WERI-Rb-1 (cell line): Measurements from ENCODE around the gene WWOX.

Source experiments
- DNase-seq: peaks from one replicate; pipeline ENCODE4 v3.0.0-alpha.2; 2020
- H3K27ac ChIP-seq: fragments of 250-450 bp; sonication (Bioruptor Pico); 2 replicates; pipeline ENCODE4 v1.5.1; 2020; ENCODE audit warnings: mild to moderate bottlenecking, moderate library complexity
- H3K27me3 ChIP-seq: fragments of 250-450 bp; sonication (Bioruptor Pico); 2 replicates; pipeline ENCODE4 v1.5.1; 2021; ENCODE audit warnings: mild to moderate bottlenecking, low read depth, moderate library complexity; ENCODE audit not compliant: insufficient read depth, severe bottlenecking
- H3K36me3 ChIP-seq: fragments of 250-450 bp; sonication (Bioruptor Pico); 2 replicates; pipeline ENCODE4 v1.5.1; 2020; ENCODE audit warnings: mild to moderate bottlenecking, moderate library complexity
- H3K4me3 ChIP-seq: 2 replicates; pipeline ENCODE4 v1.5.1; 2011; ENCODE audit warnings: low read depth, mild to moderate bottlenecking, control low read depth, low read length
- H3K9me3 ChIP-seq: fragments of 250-450 bp; sonication (Bioruptor Pico); 2 replicates; pipeline ENCODE4 v1.5.1; 2021; ENCODE audit warnings: mild to moderate bottlenecking, moderate library complexity; ENCODE audit not compliant: severe bottlenecking
- TF ChIP-seq, protein P1 (sequence below): IDR thresholded peaks from 2 replicates; pipeline ENCODE4 v1.5.1; 2011; ENCODE audit warnings: low read depth, mild to moderate bottlenecking, control low read depth, inconsistent platforms, low read length

Gene WWOX

GRCh38 chr16:78228704-78229103, 129.2 kb downstream of the WWOX start:
- Histone ChIP-seq H3K27me3 (no peaks in the 10 kb centered on the region), H3K9me3 (no peaks in the 10 kb centered on the region), H3K27ac (no peak overlapping the region), H3K36me3 (no peaks in the 10 kb centered on the region), H3K4me3 (no peak overlapping the region)
- TF ChIP-seq, protein P1, sequence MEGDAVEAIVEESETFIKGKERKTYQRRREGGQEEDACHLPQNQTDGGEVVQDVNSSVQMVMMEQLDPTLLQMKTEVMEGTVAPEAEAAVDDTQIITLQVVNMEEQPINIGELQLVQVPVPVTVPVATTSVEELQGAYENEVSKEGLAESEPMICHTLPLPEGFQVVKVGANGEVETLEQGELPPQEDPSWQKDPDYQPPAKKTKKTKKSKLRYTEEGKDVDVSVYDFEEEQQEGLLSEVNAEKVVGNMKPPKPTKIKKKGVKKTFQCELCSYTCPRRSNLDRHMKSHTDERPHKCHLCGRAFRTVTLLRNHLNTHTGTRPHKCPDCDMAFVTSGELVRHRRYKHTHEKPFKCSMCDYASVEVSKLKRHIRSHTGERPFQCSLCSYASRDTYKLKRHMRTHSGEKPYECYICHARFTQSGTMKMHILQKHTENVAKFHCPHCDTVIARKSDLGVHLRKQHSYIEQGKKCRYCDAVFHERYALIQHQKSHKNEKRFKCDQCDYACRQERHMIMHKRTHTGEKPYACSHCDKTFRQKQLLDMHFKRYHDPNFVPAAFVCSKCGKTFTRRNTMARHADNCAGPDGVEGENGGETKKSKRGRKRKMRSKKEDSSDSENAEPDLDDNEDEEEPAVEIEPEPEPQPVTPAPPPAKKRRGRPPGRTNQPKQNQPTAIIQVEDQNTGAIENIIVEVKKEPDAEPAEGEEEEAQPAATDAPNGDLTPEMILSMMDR = no peak
- DNase-seq = no peak

DNA sequence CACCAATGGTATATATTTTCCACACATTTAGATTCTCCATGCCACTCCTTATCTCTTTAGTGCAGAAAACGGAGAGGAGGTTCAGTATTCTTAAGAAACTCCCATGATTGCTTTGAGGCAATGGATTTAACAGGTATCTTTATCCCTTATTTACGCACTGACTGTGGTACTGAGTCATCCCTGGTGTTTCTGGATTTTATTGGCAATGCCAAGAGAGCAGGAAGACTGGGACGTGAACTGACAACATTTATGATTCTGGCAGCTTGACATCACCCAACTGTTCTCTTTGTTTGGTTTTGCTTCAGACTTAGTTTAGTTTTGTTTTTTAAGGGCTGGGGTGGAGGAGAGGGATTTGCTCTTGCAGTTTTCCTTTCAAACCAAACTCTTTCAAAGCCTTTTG, 131.4 kb downstream of the WWOX start:
- H3K4me3 ChIP-seq = no peak overlapping the region
- TF ChIP-seq, protein P1 = no peak
- no peaks in the 10 kb centered on the region for H3K36me3 ChIP-seq
- no peaks in the 10 kb centered on the region for H3K27me3 ChIP-seq
- DNase-seq = no peak
- no peaks in the 10 kb centered on the region for H3K9me3 ChIP-seq
- H3K27ac ChIP-seq = no peak overlapping the region

DNA sequence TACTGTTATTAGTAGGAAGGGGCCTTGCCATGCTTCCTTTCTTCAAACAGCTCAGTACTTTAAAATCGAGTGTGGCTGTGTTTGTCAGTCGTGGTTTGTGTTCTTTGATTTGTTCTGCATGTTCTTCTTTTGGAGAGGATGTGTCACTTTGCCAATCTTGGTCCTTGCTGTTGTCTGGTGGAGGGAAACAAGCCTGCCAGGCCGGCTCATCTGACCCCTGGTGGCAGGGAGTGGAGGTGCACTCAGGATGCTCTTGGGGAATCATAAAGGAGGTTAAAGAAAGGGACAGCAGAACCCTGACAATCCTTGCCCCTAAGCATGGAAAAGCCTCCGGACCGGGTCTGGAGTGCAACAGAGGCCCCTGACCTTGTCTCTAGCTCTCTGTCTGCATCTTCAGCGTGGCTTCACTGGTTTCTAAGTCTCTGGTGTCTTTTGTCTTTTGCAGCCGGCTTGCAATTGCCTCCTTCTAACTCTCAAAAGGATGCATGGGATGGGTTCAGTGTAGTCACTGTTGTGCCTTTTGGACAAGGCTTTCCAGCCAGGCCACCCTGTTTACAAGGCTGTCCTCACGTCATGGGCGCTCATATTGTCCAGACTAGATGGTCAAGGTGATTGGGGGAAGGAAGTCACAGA, 135.8 kb downstream of the WWOX start:
- DNase-seq = peak; percentile 72
- no peak overlapping the region for H3K4me3 ChIP-seq
- H3K9me3 ChIP-seq = no peaks in the 10 kb centered on the region
- H3K36me3 ChIP-seq = no peaks in the 10 kb centered on the region
- H3K27me3 ChIP-seq = no peaks in the 10 kb centered on the region
- TF ChIP-seq, protein P1 = peak; percentile 86
- no peak overlapping the region for H3K27ac ChIP-seq

DNA sequence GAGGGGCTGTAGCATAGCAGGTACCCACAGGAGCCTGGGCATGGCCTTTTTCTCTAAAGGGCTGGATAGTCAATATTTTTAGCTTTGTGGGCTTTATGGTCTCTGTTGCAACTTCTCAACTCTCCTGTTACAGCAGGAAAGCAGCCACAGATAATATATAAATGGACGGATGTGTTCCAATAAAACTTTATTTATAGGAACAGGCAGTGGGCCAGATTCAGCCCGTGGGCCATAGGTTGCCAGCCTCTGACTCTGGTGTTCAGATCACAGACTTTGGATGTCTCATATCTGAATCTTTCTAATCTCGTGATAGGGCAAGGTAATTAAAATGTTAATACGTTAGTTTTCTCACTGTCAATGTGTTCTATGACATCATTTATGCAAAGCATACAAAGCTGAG, 136.4 kb downstream of the WWOX start:
- DNase-seq = no peak
- TF ChIP-seq, protein P1 = no peak
- no peak overlapping the region for H3K4me3 ChIP-seq
- H3K27ac ChIP-seq = no peak overlapping the region
- no peaks in the 10 kb centered on the region for H3K9me3 ChIP-seq
- no peaks in the 10 kb centered on the region for H3K27me3 ChIP-seq
- H3K36me3 ChIP-seq = no peaks in the 10 kb centered on the region

DNA sequence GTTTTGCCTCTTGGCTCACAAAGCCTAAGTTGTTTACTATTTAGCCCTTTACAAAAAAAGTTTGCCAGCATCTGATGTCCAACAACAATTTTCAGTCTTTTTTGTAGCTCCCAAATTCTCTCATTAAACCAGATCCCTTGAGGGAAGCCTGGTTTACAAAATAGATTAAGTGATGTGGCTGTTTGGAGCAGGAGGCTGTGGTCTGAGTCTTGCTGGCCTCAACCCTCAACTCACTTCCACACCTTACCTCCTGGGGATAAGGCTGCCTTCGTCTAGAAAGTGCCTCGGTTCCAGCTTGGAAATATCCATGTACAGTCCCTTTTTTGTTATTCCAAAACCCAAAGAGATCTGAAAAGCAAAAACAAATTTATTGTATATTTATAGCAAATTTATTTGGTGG, 138.4 kb downstream of the WWOX start:
- TF ChIP-seq, protein P1 = no peak
- no peaks in the 10 kb centered on the region for H3K9me3 ChIP-seq
- DNase-seq = no peak

DNA sequence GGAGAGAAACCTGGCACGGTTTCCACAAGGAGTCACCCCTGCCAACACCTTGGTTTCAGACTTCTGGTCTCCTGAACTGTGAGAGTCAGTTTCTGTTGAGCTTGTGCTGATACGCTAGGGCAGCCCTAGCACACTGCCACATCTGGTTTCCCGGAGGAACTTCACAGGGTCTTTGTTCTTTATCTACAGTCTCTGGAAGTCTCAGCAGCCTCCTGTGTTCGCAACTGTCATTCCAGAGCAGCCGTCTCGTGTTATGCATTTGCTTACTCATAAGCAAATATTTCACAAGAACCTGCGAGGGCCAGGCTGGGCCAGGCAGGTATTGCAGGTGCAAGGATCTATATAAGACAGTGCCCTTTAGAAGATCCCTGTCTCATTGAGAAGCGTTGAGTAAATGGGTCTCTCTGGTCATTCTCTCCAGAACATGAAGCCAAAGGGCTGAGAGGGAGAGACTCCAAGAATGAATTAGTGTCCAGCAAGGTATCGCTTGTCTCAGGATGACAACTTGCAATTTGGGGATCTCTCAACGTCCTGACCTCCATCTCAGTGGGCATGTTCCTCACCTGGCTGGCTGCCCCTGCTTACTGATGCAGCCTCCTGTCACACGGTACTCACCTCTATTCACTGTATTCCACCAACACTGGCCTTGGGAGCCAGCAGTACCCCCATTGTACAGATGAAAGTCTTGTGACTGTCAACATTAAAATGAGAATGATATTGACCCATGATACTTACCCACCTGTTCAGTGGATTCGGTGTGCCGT, 141.2 kb downstream of the WWOX start:
- H3K27me3 ChIP-seq = no peaks in the 10 kb centered on the region
- TF ChIP-seq, protein P1 = no peak
- H3K36me3 ChIP-seq = no peaks in the 10 kb centered on the region
- H3K27ac ChIP-seq = no peak overlapping the region
- no peak overlapping the region for H3K4me3 ChIP-seq
- no peak for DNase-seq
- no peaks in the 10 kb centered on the region for H3K9me3 ChIP-seq

More for the DNA sequence above, 138.4 kb downstream of the WWOX start:
- H3K4me3 ChIP-seq = no peak overlapping the region
- no peaks in the 10 kb centered on the region for H3K36me3 ChIP-seq
- H3K27me3 ChIP-seq = no peaks in the 10 kb centered on the region
- no peak overlapping the region for H3K27ac ChIP-seq
